Bone marrow (tissue), 2 donors: ENCODE data around the gene RERE.

Experiments used
- DNase-seq, 2 donors: peaks; one replicate each; lab custom pipeline; 2025; lab: John Stamatoyannopoulos, UW

Gene RERE

DNA sequence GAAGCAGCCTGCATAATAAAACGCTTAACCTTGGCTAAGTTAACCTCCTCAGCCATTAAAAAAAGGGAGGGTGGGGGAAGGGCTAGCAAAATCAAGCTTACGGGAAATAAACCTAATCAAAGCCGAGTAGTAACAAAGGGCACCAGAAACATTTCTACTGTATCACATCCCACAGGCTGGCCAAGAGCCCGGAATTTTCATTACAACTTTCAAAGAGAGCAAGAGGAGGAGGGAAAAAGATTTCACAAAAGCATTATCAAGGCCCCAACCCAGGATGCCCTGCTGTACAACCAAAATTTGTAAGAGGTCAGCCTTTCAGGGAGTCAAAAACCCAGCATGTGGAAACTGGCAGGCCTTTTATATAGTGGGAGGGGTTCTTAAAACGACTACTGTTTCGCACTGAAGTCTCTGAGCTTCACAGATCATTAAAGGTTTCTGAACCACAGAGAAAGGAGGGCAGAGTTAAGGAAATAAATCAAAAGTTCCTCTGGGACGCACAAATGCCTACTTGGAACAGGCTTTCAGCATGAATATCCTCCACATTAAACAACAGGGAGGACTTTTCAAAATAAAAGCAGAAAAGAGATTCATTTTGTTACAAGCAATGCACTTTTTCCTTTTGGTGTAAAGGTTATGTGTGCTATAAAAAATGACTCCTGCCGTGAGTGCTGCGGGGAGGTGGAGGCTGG, 409.1 kb downstream of the RERE start:
- no peak for DNase-seq

DNA sequence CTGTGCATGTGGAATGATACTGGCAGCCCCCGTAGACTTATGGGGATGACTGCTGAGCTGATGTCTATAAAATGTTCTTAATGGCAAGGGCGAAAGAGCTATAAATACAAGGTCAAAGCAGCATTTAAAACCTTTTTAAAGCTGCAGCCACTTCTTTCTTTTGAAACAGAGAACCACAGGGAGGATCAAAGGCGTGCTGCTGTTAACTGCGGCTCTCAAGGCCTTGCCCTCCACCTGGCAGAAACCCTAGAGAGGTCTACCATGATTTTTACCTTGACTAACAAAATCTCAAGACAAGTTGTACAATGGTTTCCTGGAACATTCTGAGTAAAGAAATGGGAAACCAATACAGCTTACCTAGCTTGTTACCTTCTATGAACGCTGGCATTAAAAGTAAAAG, 409.8 kb downstream of the RERE start:
- DNase-seq: no peak

DNA sequence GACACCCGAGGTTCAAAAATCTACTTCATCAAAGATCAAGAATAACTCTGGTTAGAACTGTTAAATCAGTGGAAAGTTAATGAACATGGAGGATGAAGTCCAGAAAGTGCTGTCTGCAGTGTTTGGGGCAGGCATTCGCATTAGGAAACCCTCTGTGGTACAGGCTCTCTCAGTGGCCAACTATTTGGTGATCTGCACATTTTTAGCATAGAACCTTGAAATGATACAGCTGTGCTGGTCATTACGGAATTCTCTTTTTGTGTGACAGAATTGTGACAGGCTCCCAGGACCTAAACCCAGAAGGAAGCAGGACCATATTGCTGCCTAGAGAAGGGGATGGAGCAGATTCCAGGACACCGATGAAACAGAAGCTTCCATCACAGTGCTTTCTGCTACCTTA, 410.5 kb downstream of the RERE start:
- no peak for DNase-seq

DNA sequence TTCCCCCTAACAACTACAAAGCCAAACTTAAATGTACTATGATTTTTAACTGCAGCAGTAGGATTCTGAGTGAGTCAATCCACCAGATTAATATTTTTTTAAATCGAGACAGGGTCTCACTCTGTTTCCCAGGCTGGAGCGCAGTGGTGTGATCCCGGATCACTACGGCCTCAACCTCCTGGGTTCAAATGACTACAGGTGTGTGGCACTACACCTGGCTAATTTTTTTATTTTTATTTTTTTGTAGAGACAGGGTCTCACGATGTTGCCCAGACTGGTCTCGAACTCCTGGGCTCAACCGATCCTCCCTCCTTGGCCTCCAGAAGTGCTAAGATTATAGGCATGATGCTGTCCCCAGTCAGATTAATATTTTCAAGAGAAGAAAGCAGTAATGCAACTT, 411.4 kb downstream of the RERE start:
- DNase-seq: no peak

DNA sequence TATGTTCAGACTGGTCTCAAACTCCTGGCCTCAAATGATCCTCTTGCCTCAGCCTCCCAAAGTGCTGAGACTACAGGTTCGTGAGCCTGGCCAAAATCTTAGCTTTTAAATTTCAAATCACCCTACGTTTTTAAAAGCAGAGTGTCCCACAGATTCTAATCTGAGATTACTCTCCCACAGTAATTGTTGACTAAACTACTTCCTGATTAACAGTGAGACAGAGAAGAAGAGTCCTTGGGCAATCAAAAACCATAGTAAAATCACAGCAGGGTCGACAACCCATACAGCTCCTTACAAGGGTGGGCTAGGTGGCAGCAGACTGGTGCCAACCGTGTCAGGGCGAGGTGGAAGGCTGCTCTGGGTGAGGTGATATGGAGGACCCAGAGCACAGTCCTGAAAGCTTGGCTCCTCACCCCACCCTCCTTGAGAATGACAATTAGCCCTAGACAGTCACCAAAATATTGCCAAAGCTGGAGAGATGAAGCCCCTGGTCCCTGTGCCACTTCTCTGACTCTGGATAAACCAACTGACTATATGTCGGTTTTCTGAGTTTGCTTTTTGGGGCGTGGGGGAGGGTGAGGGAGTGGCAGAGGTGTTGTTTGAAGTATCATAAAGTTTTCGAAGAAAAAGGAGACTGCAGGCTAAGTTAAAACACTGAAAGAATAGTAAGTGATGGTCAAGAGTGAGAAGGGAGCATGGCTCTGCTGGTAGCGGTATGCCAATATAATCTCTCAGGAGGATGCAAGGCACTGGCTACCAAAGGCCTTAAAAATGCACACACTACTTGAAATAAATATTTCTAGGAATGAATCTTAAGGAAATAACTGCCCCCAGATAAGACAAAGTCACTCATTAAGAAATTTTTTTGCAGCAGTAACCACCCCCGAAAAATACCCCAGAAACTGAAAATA, 412.7 kb downstream of the RERE start:
- DNase-seq: no peak

DNA sequence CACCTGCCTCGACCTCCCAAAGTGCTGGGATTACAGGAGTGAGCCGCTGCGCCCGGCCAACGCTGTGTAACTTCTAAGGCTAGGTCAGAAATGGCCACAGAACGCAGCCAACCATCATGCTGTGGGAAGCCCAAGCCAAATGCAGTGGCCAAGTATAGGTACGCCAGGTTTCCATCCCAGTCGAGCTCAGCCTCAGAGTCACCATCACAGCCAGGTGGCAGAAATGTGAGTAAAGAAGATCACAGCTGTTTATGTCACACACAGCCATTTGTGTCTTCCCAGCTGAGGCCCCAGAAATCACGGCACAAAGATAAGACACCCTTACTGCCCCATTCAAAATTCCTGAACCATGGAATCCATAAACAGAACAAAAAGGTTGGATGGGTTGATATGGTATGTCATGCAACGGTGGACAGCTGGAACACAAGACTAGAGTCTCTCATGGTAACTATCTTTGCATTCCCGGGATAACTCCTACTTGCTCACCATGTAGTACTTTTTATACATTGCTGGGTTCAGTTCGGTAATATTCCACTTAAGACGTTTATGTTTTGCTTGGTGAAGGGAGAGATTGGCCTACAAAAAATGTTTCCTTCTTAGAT, 415.2 kb downstream of the RERE start:
- no peak for DNase-seq

DNA sequence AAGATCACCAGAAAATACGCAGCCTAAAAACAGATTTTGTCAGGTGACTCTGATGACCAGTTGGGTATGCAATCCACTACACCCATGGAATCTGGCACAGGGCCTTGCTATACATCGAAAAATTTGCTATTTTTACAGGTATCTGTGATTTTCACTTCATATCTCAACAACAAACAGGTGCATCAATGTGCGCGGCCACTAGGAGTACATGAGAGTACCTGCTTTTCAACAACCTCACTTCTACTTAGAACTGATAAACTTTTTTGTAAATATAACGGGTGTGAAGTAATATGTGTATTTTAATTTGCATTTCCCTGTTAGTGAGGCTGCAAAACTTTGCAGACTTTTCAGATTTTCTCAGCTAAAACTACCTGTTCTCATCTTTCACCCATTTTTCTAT, 418.8 kb downstream of the RERE start:
- DNase-seq: no peak

DNA sequence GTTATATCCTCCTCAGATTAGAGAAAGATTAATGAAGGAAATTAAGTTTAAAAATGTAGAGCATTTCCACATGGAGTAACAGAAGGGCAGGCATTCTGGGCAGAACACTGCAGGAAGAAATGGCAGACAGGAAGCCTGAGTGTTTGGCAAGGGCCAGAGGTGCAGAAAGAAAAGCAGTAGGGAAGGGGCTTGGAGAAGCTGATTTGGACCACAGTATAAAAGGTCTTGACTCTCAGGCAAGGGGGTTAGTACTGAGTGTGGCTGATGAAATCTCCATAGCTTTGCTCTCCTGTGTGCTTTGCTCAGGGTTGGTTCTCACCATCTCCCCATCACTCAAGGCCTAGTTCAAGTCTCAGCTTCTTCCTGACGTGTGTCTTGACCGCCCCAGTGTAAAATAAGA, 419.4 kb downstream of the RERE start:
- DNase-seq: no peak

DNA sequence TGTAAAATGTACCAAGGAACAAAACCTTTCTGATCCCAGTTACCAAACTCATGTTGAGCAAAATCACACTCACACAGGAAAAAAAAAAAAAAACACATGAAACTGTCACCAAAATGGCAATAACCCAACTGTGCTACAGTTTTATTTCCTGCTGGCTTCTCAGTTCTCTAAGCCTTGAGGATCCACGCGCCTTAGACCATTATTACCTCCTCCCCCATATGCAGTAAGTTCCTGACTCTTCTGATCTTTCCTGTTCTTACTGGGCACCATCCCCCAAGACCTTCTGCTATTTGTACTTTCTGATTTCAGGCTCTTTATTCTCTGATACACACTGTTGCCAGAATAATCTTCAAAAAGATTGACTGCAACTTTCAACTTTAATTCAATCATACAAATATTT, 419.9 kb downstream of the RERE start:
- DNase-seq: peak in 1 of 2 donors; percentile 86

DNA sequence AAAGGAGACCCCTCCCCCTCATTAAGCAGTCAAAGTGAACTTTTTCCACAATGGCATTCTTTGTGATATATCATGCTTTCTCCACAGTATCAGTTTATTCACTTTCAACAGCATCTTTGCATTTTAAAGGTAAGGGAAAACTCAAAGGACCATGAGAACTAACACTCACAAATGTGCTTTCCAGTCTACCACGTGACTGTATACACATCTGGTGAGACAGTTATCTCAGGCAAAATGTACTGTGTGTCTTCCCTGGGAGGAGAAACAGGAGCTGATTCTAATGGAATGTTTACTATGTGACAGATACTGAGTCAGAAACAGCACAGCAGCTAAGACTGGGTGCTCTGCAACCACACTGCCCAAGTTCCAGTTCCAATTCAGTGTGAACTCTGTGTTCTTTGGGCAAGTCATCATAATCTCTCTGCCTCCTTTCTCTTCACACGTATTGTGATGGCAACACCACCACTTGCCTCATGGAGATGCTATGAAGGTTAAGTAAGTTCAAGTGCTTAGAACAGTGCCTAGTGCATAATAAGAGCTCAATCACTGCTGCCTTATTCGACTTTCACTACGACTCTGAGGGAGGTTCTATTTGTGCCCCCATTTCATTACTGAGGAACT, 420.5 kb downstream of the RERE start:
- no peak for DNase-seq

DNA sequence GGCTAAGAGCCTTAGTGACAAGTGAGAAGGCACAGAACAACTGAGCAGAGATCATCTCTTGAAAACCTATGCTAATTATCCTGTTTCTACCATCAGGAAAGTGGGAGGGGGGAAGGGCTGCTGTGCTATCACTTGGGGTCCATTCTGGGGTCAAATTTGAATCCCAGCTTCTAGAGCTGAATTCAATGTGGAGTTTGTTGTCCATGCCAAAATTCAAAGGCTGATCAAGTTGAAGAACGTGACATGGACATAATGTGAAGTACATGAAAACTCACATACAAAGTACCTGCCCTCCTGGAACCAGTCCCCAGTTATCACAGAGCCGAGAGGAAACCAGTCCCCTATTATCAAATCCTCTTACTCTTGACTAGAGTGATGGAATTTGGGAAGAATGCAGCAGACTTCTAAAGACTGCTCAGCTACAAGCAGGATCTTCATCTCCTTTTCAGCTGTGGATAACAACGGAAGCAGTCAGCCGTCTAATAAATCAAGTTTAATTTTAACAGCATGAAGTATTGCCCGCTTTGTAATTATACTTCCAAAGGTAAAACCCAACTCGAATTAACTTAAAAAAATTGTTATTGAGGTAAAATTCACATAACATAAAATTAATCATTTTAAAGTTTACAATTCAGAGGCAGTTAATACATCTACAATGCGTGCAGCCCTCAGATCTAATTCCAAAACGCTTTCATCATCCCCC, 421.2 kb downstream of the RERE start:
- no peak for DNase-seq

DNA sequence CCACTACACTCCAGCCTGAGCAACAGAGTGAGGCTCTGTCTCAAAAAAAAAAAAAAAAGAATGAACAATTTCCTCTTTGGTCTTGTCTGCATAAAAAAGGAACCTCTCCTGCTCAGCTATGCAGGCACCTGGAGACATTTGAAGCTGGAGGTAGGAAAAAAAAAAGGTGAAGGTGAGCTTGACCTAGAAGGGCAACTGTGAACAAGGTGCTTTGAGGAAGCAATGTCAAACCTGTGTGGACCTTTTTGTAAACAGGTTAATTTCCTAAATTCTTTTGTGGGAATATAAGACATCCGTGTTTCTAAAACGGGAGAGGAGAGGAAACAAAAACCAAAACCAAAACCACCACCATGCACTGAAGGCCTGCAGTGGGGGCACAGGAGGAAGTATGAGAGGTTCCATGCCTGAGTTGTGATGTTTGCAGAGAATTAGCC, 422.0 kb downstream of the RERE start:
- peak in 1 of 2 donors; percentile 85 for DNase-seq

DNA sequence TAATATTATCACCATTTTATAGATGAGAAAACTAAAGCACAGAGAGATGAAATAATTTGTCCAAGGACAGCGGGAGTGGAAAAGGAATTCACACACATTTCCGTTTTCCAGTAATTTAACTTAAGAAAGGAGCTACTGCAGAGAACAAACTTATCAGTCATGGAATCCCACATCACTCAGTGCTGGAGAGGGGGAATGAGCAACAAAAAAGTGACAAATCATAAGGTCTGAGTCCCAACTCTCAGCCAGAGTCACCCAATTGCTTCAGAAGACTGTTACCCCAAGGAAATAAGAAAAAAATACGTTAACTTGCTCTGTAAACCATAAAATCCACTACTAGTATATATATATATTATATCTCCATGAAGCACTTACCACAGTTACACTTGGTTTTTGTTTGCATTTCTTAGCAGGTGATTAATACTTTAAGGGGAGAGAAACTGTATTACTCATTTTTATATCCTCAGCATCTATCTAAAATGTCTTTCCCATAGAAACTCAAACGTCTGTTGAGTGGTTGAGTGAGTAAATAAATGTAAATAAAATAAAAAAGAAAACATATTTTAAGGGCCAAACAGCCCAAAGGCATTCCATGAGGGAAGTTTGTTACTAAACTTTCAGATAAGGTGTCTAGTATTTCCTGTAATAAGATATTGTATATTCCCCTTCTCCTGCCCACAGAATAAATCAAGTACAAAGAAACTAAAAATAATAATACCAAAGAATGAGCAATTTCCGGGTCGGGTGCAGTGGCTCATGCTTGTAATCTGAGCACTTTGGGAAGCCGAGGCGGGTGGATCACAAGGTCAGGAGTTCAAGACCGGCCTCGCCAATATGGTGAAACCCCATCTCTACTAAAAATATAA, 422.8 kb downstream of the RERE start:
- DNase-seq: no peak

DNA sequence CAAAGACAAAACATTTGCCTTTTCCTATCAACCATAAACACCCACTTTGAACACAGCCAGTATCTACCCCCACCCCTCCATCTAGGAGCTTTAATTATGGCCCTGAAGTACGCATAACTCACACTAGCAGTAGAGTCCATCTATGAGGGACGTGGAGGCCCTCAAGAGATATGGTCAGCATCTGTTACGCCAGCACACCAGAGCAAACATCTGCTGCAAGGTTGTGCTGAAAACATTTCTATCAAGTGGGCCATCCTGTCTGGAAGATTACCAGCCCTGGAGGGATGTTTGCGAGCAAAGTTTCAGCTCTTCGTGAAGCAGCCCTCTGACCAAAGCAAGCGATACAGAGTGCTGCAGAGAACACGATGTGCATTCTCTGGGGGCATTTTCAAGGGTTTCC, 424.9 kb downstream of the RERE start:
- DNase-seq: no peak

DNA sequence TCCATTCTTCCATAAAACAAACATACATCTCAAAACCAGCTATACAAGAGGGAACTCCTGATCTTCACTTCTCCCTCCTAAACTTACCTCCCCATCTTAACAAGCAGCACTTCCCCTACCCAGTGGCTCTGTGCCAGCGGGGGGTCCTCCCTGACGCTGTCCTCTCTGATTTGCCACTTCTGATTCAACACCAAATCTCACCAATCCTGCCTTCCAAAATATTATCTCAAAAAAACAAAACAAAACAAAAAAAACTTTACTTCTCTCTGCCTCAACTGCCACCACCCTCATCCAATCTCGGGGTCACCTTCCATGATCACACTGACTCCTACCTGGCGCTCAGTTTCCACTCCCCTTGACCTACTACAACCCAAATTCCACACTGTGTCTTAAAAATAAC, 426.7 kb downstream of the RERE start:
- DNase-seq: no peak

DNA sequence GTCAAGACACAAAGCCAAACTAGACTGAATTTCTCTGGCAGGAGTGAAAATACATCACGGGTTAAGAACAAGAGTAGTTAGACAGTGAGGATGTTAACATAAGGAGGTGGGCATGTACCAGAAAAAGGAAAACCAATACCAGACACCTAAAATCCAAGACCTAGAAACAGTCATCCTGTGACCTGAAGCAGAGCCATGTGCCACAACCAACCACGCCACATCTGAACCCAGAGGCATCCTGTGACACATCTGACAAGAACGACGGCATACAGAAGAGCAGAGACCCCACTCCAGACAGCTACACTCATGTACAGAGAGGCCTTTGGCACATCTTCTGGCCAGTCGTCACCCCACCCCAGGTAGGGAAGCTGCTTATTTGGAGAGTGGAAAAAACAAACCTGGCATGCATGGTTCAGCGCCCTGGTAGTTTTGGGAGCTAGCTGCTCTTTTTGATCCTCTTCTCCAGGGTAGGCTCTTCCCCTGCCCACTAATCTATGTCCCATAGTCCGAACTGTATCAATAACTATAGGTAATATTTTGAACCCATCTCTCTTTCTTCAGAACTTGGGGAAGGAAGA, 427.4 kb downstream of the RERE start:
- no peak for DNase-seq

DNA sequence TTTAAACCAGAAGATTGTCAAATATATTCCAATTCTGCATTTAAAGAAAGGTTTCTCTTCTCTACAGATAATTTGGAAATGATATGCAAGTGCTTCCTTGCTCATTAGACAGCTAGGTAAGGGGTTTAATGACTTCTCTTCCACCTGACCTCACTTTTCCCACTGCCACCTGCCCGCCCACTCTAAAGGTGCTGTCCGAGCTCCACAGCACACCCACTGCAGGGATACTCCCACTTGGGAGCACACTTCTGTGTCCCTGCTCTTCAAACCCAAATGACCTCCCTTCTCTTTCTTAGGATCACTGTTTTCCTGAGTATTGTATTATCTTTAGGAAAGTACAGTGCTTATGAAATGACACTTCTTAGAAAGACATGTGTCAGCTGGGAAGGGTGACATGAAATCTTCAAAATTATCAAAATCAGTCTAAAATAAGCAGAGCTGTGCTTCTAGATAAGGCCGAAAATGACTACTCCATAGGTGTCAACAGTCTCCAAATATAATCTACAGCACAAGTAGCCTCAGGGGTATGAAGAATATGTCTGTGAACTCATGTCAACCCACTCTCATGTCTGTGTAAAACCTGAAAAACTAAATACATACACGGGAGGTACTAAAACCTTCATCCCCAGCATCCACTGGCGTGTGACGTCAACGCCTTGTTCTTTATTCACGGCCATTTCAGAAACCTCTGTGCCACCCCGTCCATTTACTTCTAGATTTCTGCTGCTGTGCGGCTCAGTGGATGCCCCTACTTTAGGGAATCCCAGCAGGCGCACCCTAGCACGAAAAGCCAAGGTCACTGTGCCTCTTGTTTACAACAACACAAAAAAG, 428.5 kb downstream of the RERE start:
- no peak for DNase-seq

DNA sequence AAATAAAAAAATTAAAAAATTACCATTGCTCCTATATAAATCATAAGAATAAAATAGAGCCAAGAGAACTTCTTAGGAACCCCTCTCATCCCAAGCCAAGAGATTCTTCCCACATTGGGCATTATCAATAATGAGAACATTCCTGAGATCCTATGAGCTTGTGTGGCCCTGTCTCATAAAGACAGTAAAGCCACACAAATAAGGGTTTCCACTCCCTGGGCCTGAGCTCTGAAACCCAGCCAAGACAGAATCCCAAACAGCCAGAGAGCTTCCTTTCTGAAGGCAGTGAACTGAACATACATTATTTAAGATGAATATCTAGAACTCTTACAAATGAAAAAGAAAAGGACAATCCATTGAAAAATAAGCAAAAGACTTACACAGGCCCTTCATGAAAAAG, 431.2 kb downstream of the RERE start:
- no peak for DNase-seq

DNA sequence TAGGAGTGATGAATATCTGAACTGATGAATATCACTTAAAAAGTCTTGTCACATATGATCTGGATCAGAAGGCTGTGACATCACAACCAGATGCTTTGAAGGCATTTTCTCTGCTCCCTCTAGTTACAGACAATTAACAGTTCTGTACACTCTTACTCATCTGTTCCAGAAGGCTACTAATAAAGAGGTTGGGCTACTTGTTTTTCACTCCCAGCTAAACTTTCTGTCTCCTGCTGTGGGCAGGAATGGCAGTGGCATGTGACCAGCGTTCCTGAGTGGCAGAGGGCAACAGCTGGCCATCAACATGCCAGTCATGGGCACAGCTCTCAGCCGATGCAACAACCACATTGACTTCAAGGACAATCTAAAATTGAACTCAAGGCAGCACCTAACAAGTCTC, 432.9 kb downstream of the RERE start:
- DNase-seq: no peak

DNA sequence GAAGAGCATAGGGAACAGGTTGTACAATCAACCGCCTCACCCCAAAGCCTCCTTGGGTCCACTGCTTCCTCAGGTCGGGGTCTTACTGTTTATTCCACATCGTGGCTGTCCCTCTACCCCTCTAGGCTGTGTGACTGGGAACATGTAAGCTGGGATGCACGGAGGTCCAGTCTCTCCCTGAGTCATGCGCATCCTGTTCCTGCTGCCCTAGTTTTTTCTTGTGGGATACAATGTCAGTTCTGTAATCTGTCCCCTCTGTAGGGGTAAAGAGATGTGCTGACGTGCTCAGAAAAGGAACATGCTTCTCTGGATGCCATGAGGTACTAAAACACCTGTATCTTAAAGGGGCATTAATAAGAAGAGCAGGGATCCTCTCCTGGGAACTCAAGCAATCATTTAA, 433.4 kb downstream of the RERE start:
- no peak for DNase-seq
